ENCODE measurements around the gene HCK.
"Not testable (repeated sequence)": the region's sequence is repeated elsewhere in the genome, so short reads cannot be mapped to it uniquely, and the experiment has no call there.

The HCK gene

GRCh38 chr20:32108814-32109391 lies 56.9 kb downstream of the HCK start:
- no peak for DNase-seq (ENCODE audit: low spot score)

GRCh38 chr20:32109392-32110172 lies 57.5 kb downstream of the HCK start, which contains the start of gene TM9SF4:
Gene TM9SF4 (plus strand): TSS chr20:32109714. CDS start chr20:32109741, 27 bp downstream.
- peak; percentile 89 for DNase-seq (ENCODE audit: low spot score)

GRCh38 chr20:32110173-32110704 lies 58.2 kb downstream of the HCK start:
- no peak for DNase-seq (ENCODE audit: low spot score)

GRCh38 chr20:32110727-32111126 lies 58.7 kb downstream of the HCK start:
- no peak for DNase-seq (ENCODE audit: low spot score)

GRCh38 chr20:32111156-32111686 lies 59.2 kb downstream of the HCK start:
- no peak for DNase-seq (ENCODE audit: low spot score)

GRCh38 chr20:32111753-32112152 lies 59.7 kb downstream of the HCK start:
- no peak for DNase-seq (ENCODE audit: low spot score)

GRCh38 chr20:32112841-32113240 lies 60.8 kb downstream of the HCK start:
- DNase-seq (ENCODE audit: low spot score), result no peak

- no peak for DNase-seq (ENCODE audit: low spot score)
Observed at GRCh38 chr20:32113591-32114260, 61.7 kb downstream of the HCK start.

- DNase-seq (ENCODE audit: low spot score), result no peak
Observed at GRCh38 chr20:32114305-32114960, 62.4 kb downstream of the HCK start.

GRCh38 chr20:32115211-32115767 lies 63.2 kb downstream of the HCK start:
- DNase-seq (ENCODE audit: low spot score), result no peak

- DNase-seq (ENCODE audit: low spot score), result no peak
Observed at GRCh38 chr20:32116079-32116521, 64.1 kb downstream of the HCK start.

- not testable (repeated sequence) for DNase-seq (ENCODE audit: low spot score)
Observed at GRCh38 chr20:32116796-32117195, 64.8 kb downstream of the HCK start.

GRCh38 chr20:32118427-32118826 lies 66.4 kb downstream of the HCK start:
- not testable (repeated sequence) for DNase-seq (ENCODE audit: low spot score)

GRCh38 chr20:32119734-32120133 lies 67.7 kb downstream of the HCK start:
- DNase-seq (ENCODE audit: low spot score), result no peak

- DNase-seq (ENCODE audit: low spot score), result not testable (repeated sequence)
Observed at GRCh38 chr20:32121908-32122307, 69.9 kb downstream of the HCK start.

GRCh38 chr20:32123088-32123487 lies 71.0 kb downstream of the HCK start:
- no peak for DNase-seq (ENCODE audit: low spot score)

GRCh38 chr20:32124916-32125454 lies 72.9 kb downstream of the HCK start:
- DNase-seq (ENCODE audit: low spot score), result no peak

GRCh38 chr20:32125506-32125905 lies 73.5 kb downstream of the HCK start:
- DNase-seq (ENCODE audit: low spot score), result no peak

GRCh38 chr20:32126919-32127318 lies 74.9 kb downstream of the HCK start:
- no peak for DNase-seq (ENCODE audit: low spot score)

GRCh38 chr20:32127347-32127746 lies 75.3 kb downstream of the HCK start:
- DNase-seq (ENCODE audit: low spot score), result no peak

GRCh38 chr20:32128167-32128566 lies 76.1 kb downstream of the HCK start:
- DNase-seq (ENCODE audit: low spot score), result no peak
